ES-I3 (cell line): Measurements from ENCODE around the gene EIF2B2.
A peak's percentile ranks its signal among the peaks of the same experiment; 100 is the strongest.

Experiments
- H3K36me3 ChIP-seq: 2 replicates; pipeline ENCODE4 v1.6.1; 2013; ENCODE audit warnings: mild to moderate bottlenecking, low read length, control low read depth, moderate library complexity; ENCODE audit not compliant: insufficient read depth
- H3K4me1 ChIP-seq: 2 replicates; pipeline ENCODE4 v1.6.1; 2013; ENCODE audit warnings: mild to moderate bottlenecking, control low read depth, low read length; ENCODE audit not compliant: insufficient read depth
- H3K9ac ChIP-seq: 2 replicates; pipeline ENCODE4 v1.6.1; 2013; ENCODE audit warnings: low read depth, mild to moderate bottlenecking, low read length, moderate library complexity
- H3K9me3 ChIP-seq: 2 replicates; pipeline ENCODE4 v1.6.1; 2013; ENCODE audit warnings: mild to moderate bottlenecking, low read length, moderate library complexity; ENCODE audit not compliant: control insufficient read depth, insufficient read depth

EIF2B2 gene

DNA sequence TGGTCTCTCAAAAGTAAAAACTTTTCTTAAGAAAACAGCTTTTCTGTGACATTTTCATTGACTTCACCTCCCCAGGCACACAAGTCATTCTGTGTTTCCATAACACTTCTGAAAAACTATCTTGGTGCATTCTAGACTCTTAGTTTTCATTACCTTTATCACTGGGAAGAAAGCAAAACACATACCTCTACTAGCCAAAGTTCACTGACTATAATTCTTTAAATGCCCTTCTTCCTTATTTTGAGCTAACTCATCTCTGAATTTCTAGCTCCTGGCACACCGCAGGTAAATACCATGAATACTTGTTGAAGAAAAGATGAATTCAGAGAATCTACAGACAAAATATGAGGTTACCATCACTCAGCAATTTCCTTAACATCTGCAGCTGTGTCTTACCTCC is 27.4 kb downstream of the EIF2B2 start:
- Histone ChIP-seq H3K9me3 (no peaks in the 10 kb centered on the region), H3K9ac (no peak overlapping the region), H3K36me3 (peaks cover 5% of the 10 kb centered on the region), H3K4me1 (no peaks in the 10 kb centered on the region)

DNA sequence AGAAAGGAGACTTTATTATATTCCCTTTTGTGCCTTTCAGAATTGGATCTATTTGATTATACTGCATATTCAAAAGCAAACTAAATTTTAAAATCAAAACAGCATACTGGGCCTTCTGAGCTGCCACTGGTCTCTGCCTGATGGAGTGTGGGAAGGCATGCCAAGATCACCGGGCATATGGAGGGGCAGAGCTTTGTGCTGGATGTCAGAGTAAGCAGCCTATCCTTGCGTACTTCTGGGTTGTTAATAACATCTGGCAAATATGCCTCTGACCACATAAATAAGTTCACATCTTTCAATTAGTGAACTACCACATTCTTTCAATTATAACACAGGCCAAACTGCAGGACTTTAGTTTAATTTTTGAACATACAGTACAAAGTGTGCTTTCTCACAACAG is 30.2 kb downstream of the EIF2B2 start:
- H3K9me3 ChIP-seq, result no peaks in the 10 kb centered on the region
- no peak overlapping the region for H3K9ac ChIP-seq
- peaks cover 5% of the 10 kb centered on the region for H3K36me3 ChIP-seq
- H3K4me1 ChIP-seq, result no peaks in the 10 kb centered on the region

DNA sequence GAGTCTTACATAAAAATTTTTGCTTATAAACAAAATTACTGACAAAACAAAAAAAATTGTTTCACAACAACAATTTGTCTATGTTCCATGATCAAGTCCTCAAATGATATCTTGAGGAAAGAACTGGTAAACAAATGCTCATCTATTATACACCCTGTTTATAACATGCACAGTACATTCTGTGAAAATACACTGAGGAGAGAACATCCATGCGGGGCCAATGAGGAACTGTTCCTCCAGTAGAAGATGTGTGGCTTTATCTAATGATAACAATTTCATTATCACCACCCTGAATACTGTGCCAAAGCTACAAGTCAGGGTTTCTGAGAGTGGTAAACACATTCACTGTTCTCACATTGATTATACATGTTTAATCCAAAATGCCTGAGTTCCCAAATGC is 37.8 kb downstream of the EIF2B2 start:
- Histone ChIP-seq H3K36me3 (no peaks in the 10 kb centered on the region; the same call in 1 of the 2 replicates), H3K4me1 (no peaks in the 10 kb centered on the region), H3K9me3 (no peaks in the 10 kb centered on the region), H3K9ac (no peak overlapping the region)

DNA sequence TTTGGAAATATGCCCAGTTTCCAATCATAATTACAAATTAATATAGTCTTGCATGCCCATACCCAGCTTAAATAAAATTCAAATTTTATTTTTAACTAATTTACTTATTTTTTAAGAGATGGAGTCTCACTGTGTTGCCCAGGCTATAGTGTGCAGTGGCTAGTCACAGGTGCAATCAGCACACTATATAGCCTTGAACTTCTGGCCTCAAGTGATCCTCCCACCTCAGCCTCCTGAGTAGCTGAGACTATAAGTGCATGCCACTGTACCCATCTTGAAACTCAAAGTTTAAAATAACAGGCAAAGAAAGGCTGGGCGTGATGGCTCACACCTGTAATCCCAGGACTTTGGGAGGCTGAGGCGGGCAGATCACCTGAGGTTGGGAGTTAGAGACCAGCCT is 38.2 kb downstream of the EIF2B2 start:
- no peaks in the 10 kb centered on the region for H3K9me3 ChIP-seq
- H3K4me1 ChIP-seq, result no peaks in the 10 kb centered on the region
- no peak overlapping the region for H3K9ac ChIP-seq
- H3K36me3 ChIP-seq, result no peaks in the 10 kb centered on the region; the same call in 1 of the 2 replicates

DNA sequence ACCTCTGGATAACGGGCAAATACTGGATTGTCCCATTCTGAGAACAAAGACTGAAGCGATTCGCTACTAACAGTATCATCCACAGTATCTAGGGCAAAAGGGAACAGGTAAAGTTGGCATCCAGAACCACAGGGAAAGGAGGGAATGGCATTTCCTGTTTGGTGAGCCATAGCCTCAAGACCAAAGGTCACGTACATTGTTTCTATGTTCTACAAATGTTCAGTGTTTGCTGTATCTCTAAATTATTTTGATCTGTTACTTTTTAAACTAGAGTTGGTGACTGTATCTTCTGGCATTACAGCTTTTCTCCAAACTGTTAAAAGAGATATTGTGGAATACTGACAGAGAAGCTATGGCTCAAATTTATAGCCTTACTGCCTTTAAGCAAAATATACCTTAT is 38.9 kb downstream of the EIF2B2 start:
- Histone ChIP-seq H3K9ac (no peak overlapping the region), H3K9me3 (no peaks in the 10 kb centered on the region), H3K4me1 (no peaks in the 10 kb centered on the region), H3K36me3 (no peaks in the 10 kb centered on the region; the same call in 1 of the 2 replicates)

DNA sequence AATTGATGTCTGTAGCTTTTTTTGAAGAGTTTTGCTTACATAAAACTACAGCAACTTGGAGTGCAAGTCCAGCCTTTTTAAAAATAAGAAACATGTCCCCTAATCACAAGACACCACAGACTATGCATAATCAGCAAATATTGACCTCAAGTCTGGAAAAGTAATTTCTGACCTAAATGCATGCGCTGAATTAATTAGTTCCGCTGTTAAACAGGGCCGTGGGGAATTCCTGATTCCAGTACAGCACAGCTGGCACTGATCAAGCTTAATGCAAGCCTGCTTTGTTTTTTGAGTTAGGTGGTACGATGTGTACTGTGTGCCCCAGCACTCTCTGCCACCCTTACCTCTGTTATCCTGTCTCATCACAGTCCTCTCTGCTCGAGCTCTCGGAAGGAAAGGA is 39.3 kb downstream of the EIF2B2 start:
- Histone ChIP-seq H3K9ac (no peak overlapping the region), H3K36me3 (no peaks in the 10 kb centered on the region; the same call in 1 of the 2 replicates)

DNA sequence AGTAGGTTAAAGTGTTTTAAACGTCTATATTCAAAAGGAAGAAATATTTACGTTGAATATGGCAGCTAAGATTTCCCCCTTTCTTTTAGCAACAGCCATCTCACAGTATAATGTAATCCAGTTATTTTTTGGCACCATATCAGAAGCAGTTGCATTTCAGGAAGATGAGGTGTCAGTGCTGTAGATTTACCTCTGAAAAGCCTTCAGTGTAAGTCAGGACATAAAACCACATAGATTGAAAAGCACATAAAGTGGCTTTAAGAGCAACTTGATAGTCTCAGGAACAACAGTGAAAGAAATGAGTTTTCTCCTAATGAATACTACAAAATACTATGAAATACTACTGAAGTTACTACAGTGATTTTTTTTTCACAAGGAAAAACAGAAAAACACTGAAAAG is 41.6 kb downstream of the EIF2B2 start:
- no peaks in the 10 kb centered on the region for H3K4me1 ChIP-seq
- no peaks in the 10 kb centered on the region for H3K9me3 ChIP-seq
- no peak overlapping the region for H3K9ac ChIP-seq
- no peaks in the 10 kb centered on the region for H3K36me3 ChIP-seq

More for the DNA sequence above, 39.3 kb downstream of the EIF2B2 start:
- no peaks in the 10 kb centered on the region for H3K4me1 ChIP-seq
- H3K9me3 ChIP-seq, result no peaks in the 10 kb centered on the region

DNA sequence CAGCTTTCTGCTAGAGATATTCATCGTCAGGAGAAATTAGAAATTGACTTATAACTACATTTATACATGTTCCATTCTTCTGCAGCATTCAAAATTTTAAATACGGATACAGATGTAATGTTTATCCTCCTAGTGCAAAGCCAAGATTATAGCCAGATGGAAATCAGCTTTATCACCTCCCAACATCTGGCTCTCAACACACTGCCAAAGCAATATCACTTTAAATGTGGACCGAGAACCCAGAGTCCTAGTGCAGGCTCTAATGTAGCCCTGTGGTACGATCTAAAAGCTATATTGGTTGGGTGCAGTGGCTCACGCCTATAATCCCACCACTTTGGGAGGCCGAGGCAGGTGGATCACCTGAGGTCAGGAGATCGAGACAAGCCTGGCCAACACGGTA is 42.0 kb downstream of the EIF2B2 start:
- H3K4me1 ChIP-seq, result no peaks in the 10 kb centered on the region
- no peaks in the 10 kb centered on the region for H3K9me3 ChIP-seq
- H3K9ac ChIP-seq, result no peak overlapping the region
- no peaks in the 10 kb centered on the region for H3K36me3 ChIP-seq

DNA sequence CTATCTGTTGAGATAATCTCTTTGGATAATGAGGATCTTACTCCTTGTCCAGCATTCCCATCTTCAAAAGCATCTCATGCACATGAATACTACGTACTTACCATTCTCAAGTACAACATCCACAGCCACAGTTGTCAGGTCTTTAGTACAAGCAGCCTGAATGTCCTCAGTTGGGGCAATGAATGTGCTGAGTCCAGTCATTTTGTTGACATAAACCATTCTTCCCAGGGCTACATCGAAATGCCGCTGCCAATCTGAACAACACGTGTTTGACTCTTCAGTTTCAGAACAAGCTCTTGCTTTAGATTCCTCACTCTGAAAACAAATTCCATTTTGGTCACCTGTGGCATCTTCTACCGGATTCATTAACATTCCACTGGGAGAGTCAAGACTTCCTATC is 43.6 kb downstream of the EIF2B2 start:
- Histone ChIP-seq H3K4me1 (no peaks in the 10 kb centered on the region), H3K36me3 (no peaks in the 10 kb centered on the region)

DNA sequence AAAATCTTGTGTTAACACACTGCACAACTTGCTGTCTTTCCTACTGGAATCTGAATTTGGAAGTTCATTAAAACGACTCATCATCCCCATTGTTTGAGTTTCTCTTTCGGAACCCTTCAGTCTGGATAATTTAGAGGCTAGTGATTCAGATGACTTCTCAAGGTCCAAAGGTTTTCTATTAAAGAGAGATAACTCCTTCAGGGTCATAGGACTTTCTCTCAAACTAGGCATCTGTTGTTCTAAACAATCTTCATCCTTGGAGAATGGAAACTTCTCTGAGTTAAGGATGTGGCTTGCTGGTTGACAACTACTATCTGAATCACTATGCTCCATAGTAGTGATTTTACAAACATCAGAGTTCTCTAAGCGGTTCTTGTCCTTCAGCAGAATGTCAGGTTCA is 44.2 kb downstream of the EIF2B2 start:
- no peak overlapping the region for H3K9ac ChIP-seq
- H3K9me3 ChIP-seq, result no peaks in the 10 kb centered on the region
- H3K4me1 ChIP-seq, result no peaks in the 10 kb centered on the region
- no peaks in the 10 kb centered on the region for H3K36me3 ChIP-seq

More for the DNA sequence above, 43.6 kb downstream of the EIF2B2 start:
- no peak overlapping the region for H3K9ac ChIP-seq
- H3K9me3 ChIP-seq, result no peaks in the 10 kb centered on the region

DNA sequence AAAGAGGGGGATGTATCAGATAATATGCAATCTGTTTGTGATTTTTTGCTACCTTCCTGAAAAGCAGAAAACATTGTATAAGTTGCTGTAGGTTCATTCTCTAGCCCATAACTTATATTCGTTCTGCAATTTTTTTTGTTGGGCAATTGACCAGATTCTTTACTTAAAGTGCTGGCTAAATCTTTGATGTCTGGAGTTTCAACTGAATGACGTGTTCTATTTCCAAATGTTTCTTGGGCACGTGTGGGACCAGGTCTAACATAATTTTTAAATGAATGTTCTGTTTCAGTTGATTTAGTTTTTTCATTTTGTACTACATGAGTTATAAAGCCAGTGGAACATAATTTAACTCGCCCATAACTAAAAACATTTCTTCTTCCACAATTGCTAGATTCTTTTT is 44.8 kb downstream of the EIF2B2 start:
- Histone ChIP-seq H3K36me3 (no peaks in the 10 kb centered on the region), H3K9ac (no peak overlapping the region), H3K9me3 (no peaks in the 10 kb centered on the region), H3K4me1 (no peaks in the 10 kb centered on the region)

DNA sequence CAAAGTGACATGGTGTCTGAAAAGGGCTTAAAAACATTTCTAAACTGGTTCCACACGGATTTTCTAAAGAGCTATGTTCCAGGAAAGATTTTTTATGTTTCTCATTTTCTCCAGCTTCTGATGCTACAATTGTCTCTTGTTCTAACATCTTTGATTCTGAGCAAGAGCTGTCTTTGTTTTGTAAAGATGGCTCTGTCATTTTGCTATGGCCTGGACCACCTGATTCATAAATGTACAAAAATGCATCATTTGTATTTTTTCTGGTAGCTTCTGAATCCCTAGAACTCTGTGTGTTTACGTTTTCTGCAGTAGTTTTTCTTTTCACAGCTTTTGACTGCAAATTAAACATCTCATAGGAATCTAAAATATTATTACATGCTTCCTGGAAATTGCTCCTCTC is 45.4 kb downstream of the EIF2B2 start:
- Histone ChIP-seq H3K4me1 (no peaks in the 10 kb centered on the region), H3K9me3 (no peaks in the 10 kb centered on the region), H3K9ac (no peak overlapping the region), H3K36me3 (no peaks in the 10 kb centered on the region)

DNA sequence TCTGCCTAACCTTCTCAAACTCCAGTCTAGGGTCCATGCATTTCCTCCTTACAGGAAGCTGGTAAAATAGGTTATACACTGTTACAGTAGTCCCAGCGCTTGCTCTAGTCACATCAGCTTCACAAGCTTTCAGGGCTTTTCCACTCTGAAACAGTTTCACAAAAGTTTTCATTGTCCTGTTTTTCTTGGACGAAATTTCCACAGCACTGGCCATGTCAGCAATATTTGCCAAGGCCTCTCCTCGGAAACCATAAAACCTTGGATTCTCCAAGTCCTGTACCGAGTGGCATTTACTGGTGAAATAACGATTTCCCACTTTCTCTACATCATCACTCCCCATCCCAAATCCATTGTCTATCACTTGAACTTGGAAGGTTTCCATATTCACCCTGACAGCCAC is 46.4 kb downstream of the EIF2B2 start:
- Histone ChIP-seq H3K4me1 (no peaks in the 10 kb centered on the region), H3K9ac (no peak overlapping the region), H3K36me3 (no peaks in the 10 kb centered on the region), H3K9me3 (no peaks in the 10 kb centered on the region)

DNA sequence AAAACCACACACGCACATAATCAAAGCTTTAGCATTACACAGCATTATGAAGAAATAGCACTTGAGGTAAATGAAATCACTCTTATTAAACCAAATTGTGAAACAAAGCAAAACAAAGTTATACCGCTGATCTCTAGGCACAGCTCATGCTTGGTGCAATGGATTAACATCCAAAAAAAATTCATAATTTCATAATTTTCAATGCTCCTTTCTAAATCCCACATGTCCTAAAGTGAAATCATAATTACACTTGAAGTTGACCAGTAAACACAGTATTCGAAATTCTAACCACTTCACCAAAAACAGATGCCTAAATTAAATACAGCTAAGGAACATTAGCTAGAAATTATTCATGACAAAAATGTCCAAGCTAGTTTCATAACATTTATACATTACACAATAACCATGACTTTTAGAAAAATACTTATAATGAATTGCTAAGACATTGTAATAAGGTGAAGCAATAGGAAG is 47.0 kb downstream of the EIF2B2 start:
- no peaks in the 10 kb centered on the region for H3K4me1 ChIP-seq
- no peaks in the 10 kb centered on the region for H3K36me3 ChIP-seq
- no peaks in the 10 kb centered on the region for H3K9me3 ChIP-seq
- H3K9ac ChIP-seq, result no peak overlapping the region

DNA sequence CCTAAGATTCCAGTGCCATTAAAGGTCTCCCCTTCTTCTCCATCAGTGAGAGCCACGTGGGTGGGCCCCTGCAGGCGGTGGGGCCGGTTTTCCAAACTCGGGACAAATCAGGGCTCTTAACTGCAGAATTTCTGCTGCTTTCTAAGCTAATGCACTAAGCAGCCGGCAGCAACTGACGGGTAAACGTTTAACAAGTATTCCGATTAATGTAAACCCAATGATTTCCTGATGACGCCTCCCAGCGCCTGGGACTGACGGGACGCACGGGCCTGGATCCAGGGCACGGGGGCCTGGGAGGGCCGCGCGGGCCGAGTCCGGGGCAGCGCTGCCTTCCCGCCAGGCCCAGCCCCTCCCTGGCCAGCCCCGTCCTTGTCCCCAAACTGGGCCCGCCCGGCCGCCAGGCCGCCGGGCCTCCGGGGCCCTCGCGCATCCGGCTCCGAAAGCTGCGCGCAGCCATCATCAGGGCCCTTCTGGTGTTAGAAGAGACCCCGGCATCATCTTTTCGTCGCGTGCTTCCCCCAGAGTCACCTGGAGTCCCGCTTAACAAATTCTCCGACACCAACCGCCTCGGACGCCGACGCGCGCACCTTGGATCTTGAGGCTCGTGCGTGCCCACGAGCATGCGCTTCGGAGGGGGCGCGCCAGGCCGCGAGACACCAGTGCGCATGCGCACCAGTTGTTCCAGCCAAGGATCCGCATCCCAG is 48.3 kb downstream of the EIF2B2 start, which contains the start of gene MLH3:
Gene MLH3 (minus strand): TSS at position 616 of the 704 bp plus-strand sequence. CDS start 1,812 bp downstream, outside the sequence.
- Histone ChIP-seq H3K36me3 (no peaks in the 10 kb centered on the region), H3K9ac (peak within 1 kb of the TSS; percentile 66), H3K4me1 (no peaks in the 10 kb centered on the region), H3K9me3 (no peaks in the 10 kb centered on the region)
